ENCODE data around the gene ATP6V0B.

DNA sequence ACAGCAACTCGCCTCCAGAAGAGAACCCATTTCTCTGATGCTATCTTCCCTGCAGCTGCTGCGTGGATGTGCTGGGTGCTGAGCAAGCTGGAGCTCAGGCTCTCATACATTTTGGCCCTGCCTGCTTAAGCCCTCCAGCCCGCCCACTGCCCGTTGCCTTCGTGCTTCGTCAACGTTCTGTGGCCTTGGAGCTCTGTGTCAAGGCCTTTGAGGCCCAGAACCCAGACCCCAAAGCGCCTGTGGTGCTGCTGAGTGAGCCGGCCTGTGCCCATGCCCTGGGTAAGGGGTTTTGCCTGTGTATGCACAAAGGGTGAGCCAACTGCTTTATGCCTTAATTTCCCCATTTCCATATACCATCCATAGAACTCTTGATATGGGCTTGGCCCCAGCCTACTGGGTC is 3.8 kb upstream of the ATP6V0B start:
- TF ChIP-seq GATA3 (IDR thresholded peaks at IDR 0.05; ENCODE audit: low read depth, low read length) = no peak
- peak; percentile 16; the same call in 1 of the 2 replicates for TF ChIP-seq GATA2 (IDR thresholded peaks at IDR 0.05; ENCODE audit: low read depth, low read length)

All from SH-SY5Y (cell line).